Calu3 (cell line): ENCODE measurements around the gene NLRC3. TPM values are rescaled to one million over a fixed set of nuclear protein-coding genes. Genes with fewer than 3 reads are reported as not detected.

ENCODE experiments used
- BruUV-seq: library from RNA; stranded (reverse); fragments of 400-500 nt; replicated peaks from 2 replicates; lab custom pipeline; 2021; lab: Mats Ljungman, UMichigan
- CTCF ChIA-PET: fragments of 300-600 bp; sonication (Branson Sonifier 250); formaldehyde crosslinking; loops from one replicate; lab custom pipeline; 2022; ENCODE audit warnings: antibody characterized with exemption; lab: Charles Lee
- DNase-seq: peaks from one replicate; pipeline ENCODE4 v3.0.0; 2022
- H3K27ac Mint-ChIP-seq: one replicate; pipeline ENCODE4 v1.8.0; 2022; ENCODE audit warnings: mixed read lengths; ENCODE audit not compliant: unreplicated experiment
- H3K27me3 Mint-ChIP-seq: one replicate; pipeline ENCODE4 v1.8.0; 2022; ENCODE audit warnings: mixed read lengths; ENCODE audit not compliant: unreplicated experiment
- H3K36me3 Mint-ChIP-seq: one replicate; pipeline ENCODE4 v1.8.0; 2022; ENCODE audit warnings: mild to moderate bottlenecking, moderate library complexity, mixed read lengths; ENCODE audit not compliant: insufficient read depth, unreplicated experiment
- H3K4me1 Mint-ChIP-seq: one replicate; pipeline ENCODE4 v1.8.0; 2022; ENCODE audit warnings: mild to moderate bottlenecking, low read depth, mixed read lengths; ENCODE audit not compliant: unreplicated experiment
- H3K4me3 Mint-ChIP-seq: one replicate; pipeline ENCODE4 v1.8.0; 2022; ENCODE audit warnings: mild to moderate bottlenecking, low read depth, moderate library complexity, mixed read lengths; ENCODE audit not compliant: unreplicated experiment
- H3K9me3 Mint-ChIP-seq: one replicate; pipeline ENCODE4 v1.8.0; 2022; ENCODE audit warnings: low read depth, mixed read lengths; ENCODE audit not compliant: unreplicated experiment
- intact Hi-C: fragments of 100-400 bp; cut with micrococcal nuclease; formaldehyde crosslinking; loops from one replicate; pipeline ENCODE4 v1.10.0; 2022; ENCODE audit not compliant: unreplicated experiment
- total RNA-seq: library from RNA; stranded (reverse); gene quantifications from 2 replicates; pipeline ENCODE4 v1.2.3, GENCODE V29; 2022
- TF ChIP-seq, protein P1 (sequence below): fragments of 200-600 bp; IDR thresholded peaks from one replicate; pipeline ENCODE4 v1.8.0; 2022; ENCODE audit warnings: antibody characterized with exemption; ENCODE audit not compliant: unreplicated experiment

Gene NLRC3
- total RNA-seq, 1 experiment from 2014 or later = 0.42 TPM

DNA sequence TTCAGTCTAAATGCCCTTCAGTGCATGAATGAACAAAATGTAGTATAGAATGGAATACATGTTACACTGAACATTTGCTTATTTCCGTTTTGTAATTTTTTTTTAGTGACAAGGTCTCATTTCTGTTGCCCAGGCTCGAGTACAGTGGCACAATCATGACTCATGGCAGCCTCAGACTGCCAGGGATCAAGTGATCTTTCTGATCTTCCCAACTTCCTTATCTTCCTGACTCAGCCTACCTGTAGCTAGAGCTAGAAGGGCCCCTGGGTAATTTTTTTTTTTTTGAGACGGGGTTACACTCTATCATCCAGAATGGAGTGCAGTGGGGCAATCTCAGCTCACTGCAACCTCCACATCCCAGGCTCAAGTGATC is 41.6 kb upstream of the NLRC3 start:
- Mint-ChIP-seq H3K4me1 (peaks cover 25% of the 10 kb centered on the region), H3K36me3 (peaks cover 7% of the 10 kb centered on the region), H3K27me3 (no peaks in the 10 kb centered on the region), H3K27ac (no peak overlapping the region), H3K4me3 (no peak overlapping the region), H3K9me3 (no peaks in the 10 kb centered on the region)
- DNase-seq = no peak
- TF ChIP-seq, protein P1, sequence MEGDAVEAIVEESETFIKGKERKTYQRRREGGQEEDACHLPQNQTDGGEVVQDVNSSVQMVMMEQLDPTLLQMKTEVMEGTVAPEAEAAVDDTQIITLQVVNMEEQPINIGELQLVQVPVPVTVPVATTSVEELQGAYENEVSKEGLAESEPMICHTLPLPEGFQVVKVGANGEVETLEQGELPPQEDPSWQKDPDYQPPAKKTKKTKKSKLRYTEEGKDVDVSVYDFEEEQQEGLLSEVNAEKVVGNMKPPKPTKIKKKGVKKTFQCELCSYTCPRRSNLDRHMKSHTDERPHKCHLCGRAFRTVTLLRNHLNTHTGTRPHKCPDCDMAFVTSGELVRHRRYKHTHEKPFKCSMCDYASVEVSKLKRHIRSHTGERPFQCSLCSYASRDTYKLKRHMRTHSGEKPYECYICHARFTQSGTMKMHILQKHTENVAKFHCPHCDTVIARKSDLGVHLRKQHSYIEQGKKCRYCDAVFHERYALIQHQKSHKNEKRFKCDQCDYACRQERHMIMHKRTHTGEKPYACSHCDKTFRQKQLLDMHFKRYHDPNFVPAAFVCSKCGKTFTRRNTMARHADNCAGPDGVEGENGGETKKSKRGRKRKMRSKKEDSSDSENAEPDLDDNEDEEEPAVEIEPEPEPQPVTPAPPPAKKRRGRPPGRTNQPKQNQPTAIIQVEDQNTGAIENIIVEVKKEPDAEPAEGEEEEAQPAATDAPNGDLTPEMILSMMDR = no peak
- no TSS peak for BruUV-seq
- CTCF ChIA-PET = interaction anchor here (1.2 kb wide), 1 partner anchor 19 kb away, joined by 3 read pairs; no protein-coding TSS in a partner anchor
- intact Hi-C loops = no loop called here

DNA sequence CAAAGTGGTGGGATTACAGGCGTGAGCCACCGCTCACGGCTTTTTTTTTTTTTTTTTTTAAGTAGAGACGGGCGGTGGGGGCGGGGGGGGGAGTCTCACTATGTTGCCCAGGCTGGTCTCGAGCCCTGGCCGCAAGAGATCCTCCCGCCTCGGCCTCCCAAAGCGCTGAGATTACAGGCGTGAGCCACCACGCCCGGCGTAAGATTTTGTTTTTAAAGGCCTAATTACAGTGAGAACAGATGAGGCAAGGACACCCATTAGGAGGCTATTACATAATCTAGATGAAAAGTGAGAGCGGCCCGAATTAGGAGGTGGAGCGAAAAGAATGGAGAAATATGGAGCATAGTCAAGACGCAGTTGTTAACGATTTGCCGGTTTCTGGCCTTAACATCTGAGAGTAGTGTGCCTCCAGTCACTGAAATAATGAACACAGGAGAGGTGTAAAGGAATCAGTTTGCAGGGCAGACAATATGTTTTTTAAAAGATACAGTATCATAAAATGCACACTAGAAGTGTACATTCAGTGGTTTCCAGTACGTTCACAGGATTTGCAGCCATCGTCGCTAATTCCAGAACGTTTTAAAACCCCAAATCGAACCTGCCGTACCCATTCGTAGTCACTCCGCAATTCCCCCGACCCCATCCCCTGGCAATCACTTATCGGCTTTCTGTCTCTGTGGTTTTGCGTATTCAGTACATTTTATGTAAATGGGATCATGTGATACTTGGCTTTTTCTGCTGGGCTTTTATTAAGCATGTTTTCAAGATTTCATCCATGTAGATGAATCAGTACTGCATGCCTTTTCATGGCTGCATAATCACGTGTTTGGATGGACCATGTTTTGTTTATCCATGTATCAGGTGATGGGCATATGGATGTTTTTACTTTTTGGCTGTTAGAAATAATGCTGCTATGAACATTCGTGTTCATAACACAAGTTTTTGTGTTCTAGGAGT is 35.6 kb upstream of the NLRC3 start:
- DNase-seq = no peak
- Mint-ChIP-seq H3K36me3 (peaks cover 44% of the 10 kb centered on the region), H3K4me1 (peaks cover 38% of the 10 kb centered on the region), H3K27ac (no peak overlapping the region), H3K4me3 (peak overlapping the region; percentile 98), H3K9me3 (no peaks in the 10 kb centered on the region), H3K27me3 (no peaks in the 10 kb centered on the region)
- TF ChIP-seq, protein P1 = no peak
- intact Hi-C loops = no loop called here
- no TSS peak for BruUV-seq
- CTCF ChIA-PET = interaction anchor here (0.6 to 1.1 kb wide), 2 partner anchors 30 to 452 kb away, joined by 3 read pairs; no protein-coding TSS in a partner anchor

DNA sequence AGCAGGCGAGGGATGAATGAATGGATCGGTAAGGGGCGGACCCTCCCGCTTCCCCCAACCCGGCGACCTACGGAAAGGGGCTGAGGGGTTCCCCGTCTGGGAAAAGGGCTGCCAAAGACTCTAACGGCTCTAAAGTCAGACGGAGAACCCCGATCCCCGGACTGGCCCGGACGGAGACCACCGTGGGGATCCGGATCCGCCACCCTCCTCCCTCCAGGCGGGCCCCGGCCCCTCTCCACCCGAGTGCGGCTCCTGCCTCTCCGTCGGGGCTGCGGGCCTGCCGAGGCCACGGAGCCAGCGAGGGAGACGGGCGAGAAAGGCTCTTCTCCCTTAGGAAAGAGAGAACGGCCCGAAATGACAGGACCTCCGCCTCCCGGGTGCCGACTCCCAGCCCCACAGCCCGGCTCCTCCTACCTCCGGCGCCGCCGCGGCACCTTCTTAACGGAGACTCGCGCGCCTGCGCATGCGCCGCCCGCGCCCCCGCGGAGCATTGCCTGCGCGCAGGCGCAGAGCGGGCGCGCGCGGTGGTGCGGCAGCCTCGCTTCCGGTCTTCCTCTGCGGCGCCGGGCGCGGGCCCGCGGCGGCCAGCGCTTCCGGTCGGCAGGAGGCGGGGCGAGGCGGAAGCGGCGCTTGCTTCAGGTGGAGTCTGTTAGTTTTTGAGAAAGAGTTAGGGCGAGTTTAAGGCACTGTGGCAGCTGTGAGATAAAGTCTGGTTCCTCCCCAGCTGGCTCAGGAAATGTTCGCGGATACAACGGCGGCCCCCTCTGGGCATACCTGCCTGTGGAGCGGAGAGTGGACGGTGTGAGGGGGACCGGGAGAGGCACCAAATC is 34.2 kb upstream of the NLRC3 start, which contains the start of gene SLX4:
TSS of gene SLX4 (minus strand) at position 461 of the 830 bp plus-strand sequence. CDS start 2,642 bp downstream, outside the sequence.
- H3K27ac Mint-ChIP-seq = peak within 1 kb of the TSS; percentile 89
- no peaks in the 10 kb centered on the region for H3K9me3 Mint-ChIP-seq
- intact Hi-C loops = no loop called here
- TF ChIP-seq, protein P1 = no peak
- BruUV-seq = no TSS peak
- CTCF ChIA-PET = interaction anchor here (0.5 to 1.1 kb wide), 2 partner anchors 32 to 273 kb away, joined by 3 to 4 read pairs; no protein-coding TSS in a partner anchor
- peaks cover 36% of the 10 kb centered on the region for H3K4me1 Mint-ChIP-seq
- H3K36me3 Mint-ChIP-seq = peaks cover 47% of the 10 kb centered on the region
- peak; percentile 95 for DNase-seq
- H3K4me3 Mint-ChIP-seq = peak within 1 kb of the TSS; percentile 98
- H3K27me3 Mint-ChIP-seq = no peaks in the 10 kb centered on the region

DNA sequence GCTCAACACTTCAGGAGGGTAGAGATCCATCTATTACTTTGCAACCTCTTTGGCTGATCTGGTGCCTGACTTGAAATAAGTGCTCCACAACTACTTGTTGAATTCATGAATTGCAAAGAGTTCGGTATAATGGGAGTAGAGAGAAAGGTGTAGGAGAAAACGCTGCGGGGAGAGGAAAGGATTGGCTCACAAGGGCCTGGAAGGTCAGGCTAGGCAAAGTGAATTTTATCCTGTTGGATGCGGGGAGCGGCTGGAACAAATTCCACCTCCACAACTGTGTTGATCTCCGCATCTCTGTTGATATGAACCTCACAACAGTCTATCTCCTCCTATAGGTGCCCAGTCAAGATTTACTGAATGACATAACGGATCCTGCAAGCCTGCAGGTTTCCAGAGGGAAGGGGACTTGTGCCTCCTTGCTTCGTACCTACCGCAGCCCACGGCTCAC is 33.5 kb upstream of the NLRC3 start:
- Mint-ChIP-seq H3K27me3 (no peaks in the 10 kb centered on the region), H3K36me3 (peaks cover 52% of the 10 kb centered on the region), H3K27ac (peak overlapping the region; percentile 49), H3K4me1 (peaks cover 35% of the 10 kb centered on the region), H3K4me3 (peak overlapping the region; percentile 98), H3K9me3 (no peaks in the 10 kb centered on the region)
- no TSS peak for BruUV-seq
- CTCF ChIA-PET = no interaction called here
- intact Hi-C loops = no loop called here
- TF ChIP-seq, protein P1 = no peak
- no peak for DNase-seq
